ENCODE results near the gene MOB2.

MOB2 gene

GRCh38 chr11:1507381-1508140, 21.0 kb upstream of the MOB2 start:
- DNase-seq = no peak
- in situ Hi-C loops (cut with MboI; ENCODE audit: low pct_unique_long_range_greater_than_20kb, low sequenced_read_pairs) = no loop called here

GRCh38 chr11:1506981-1507380, 20.4 kb upstream of the MOB2 start:
- DNase-seq = no peak
- in situ Hi-C loops (cut with MboI; ENCODE audit: low pct_unique_long_range_greater_than_20kb, low sequenced_read_pairs) = no loop called here

GRCh38 chr11:1505480-1505879, 18.9 kb upstream of the MOB2 start:
- in situ Hi-C loops (cut with MboI; ENCODE audit: low pct_unique_long_range_greater_than_20kb, low sequenced_read_pairs) = no loop called here
- no peak for DNase-seq

- no peak for DNase-seq
- in situ Hi-C loops (cut with MboI; ENCODE audit: low pct_unique_long_range_greater_than_20kb, low sequenced_read_pairs) = no loop called here
These were observed 18.2 kb upstream of the MOB2 start for GRCh38 chr11:1504581-1505290.

- no peak for DNase-seq
- in situ Hi-C loops (cut with MboI; ENCODE audit: low pct_unique_long_range_greater_than_20kb, low sequenced_read_pairs) = no loop called here
These were observed 17.6 kb upstream of the MOB2 start for GRCh38 chr11:1504138-1504537.

- no peak for DNase-seq
- in situ Hi-C loops (cut with MboI; ENCODE audit: low pct_unique_long_range_greater_than_20kb, low sequenced_read_pairs) = no loop called here
These were observed 17.1 kb upstream of the MOB2 start for GRCh38 chr11:1503708-1504104.

- no peak for DNase-seq
These were observed 16.6 kb upstream of the MOB2 start for GRCh38 chr11:1502954-1503707.

GRCh38 chr11:1502168-1502953, 15.8 kb upstream of the MOB2 start:
- in situ Hi-C loops (cut with MboI; ENCODE audit: low pct_unique_long_range_greater_than_20kb, low sequenced_read_pairs) = no loop called here
- no peak for DNase-seq

More at GRCh38 chr11:1502954-1503707, 16.6 kb upstream of the MOB2 start:
- in situ Hi-C loops (cut with MboI; ENCODE audit: low pct_unique_long_range_greater_than_20kb, low sequenced_read_pairs) = no loop called here

- DNase-seq = no peak
These were observed 15.0 kb upstream of the MOB2 start for GRCh38 chr11:1501421-1502167.

GRCh38 chr11:1500466-1501420, 14.2 kb upstream of the MOB2 start:
- in situ Hi-C loops (cut with MboI; ENCODE audit: low pct_unique_long_range_greater_than_20kb, low sequenced_read_pairs) = no loop called here
- no peak for DNase-seq

More at GRCh38 chr11:1501421-1502167, 15.0 kb upstream of the MOB2 start:
- in situ Hi-C loops (cut with MboI; ENCODE audit: low pct_unique_long_range_greater_than_20kb, low sequenced_read_pairs) = no loop called here

- in situ Hi-C loops (cut with MboI; ENCODE audit: low pct_unique_long_range_greater_than_20kb, low sequenced_read_pairs) = no loop called here
These were observed 13.3 kb upstream of the MOB2 start for GRCh38 chr11:1499899-1500298.

GRCh38 chr11:1499261-1499890, 12.8 kb upstream of the MOB2 start:
- no peak for DNase-seq
- in situ Hi-C loops (cut with MboI; ENCODE audit: low pct_unique_long_range_greater_than_20kb, low sequenced_read_pairs) = no loop called here

More at GRCh38 chr11:1499899-1500298, 13.3 kb upstream of the MOB2 start:
- no peak for DNase-seq

GRCh38 chr11:1498262-1498661, 11.7 kb upstream of the MOB2 start:
- DNase-seq = no peak
- in situ Hi-C loops (cut with MboI; ENCODE audit: low pct_unique_long_range_greater_than_20kb, low sequenced_read_pairs) = no loop called here

- in situ Hi-C loops (cut with MboI; ENCODE audit: low pct_unique_long_range_greater_than_20kb, low sequenced_read_pairs) = no loop called here
- DNase-seq = no peak
These were observed 11.0 kb upstream of the MOB2 start for GRCh38 chr11:1497600-1497999.

GRCh38 chr11:1496761-1497095, 10.1 kb upstream of the MOB2 start:
- in situ Hi-C loops (cut with MboI; ENCODE audit: low pct_unique_long_range_greater_than_20kb, low sequenced_read_pairs) = no loop called here
- DNase-seq = no peak

- in situ Hi-C loops (cut with MboI; ENCODE audit: low pct_unique_long_range_greater_than_20kb, low sequenced_read_pairs) = no loop called here
- DNase-seq = no peak
These were observed 9.6 kb upstream of the MOB2 start for GRCh38 chr11:1496091-1496760.

GRCh38 chr11:1494650-1495049, 8.1 kb upstream of the MOB2 start:
- in situ Hi-C loops (cut with MboI; ENCODE audit: low pct_unique_long_range_greater_than_20kb, low sequenced_read_pairs) = no loop called here
- DNase-seq = no peak
